Measurements from ENCODE around the gene SLC5A12. TPM values are rescaled to one million over a fixed set of nuclear protein-coding genes. Genes with fewer than 3 reads are reported as not detected.

Gene SLC5A12
- total RNA-seq, 1 experiment from 2014 or later = not detected

- DNase-seq (ENCODE audit: low read depth, low spot score) (no peak), ATAC-seq (no peak)
- H3K27ac ChIP-seq (ENCODE audit: low read length) = no peak overlapping the region
- no peaks in the 10 kb centered on the region for H3K27me3 ChIP-seq (ENCODE audit: control insufficient read depth, insufficient read depth, low read length)
- in situ Hi-C loops (cut with HindIII; ENCODE audit: low pct_unique_long_range_greater_than_20kb, low sequenced_read_pairs) (no loop called here), intact Hi-C loops (cut with micrococcal nuclease; ENCODE audit: unreplicated experiment) (no loop called here)
- TF ChIP-seq CTCF (IDR thresholded peaks at IDR 0.05) (no peak), SIN3A (IDR thresholded peaks at IDR 0.05; ENCODE audit: borderline replicate concordance, insufficient read depth, low read depth, low read length) (no peak), TCF7L2 (IDR thresholded peaks at IDR 0.05; ENCODE audit: low read depth, low read length) (no peak), REST (IDR thresholded peaks at IDR 0.05; ENCODE audit: insufficient read depth in 1 of 2, low read depth in 2 of 2, low read length in 1 of 2) (no peak), POLR2AphosphoS5 (IDR thresholded peaks at IDR 0.05; ENCODE audit: low read depth, low read length) (no peak)
- H3K9me3 ChIP-seq (ENCODE audit: control insufficient read depth, insufficient read depth, low read depth, low read length) = no peaks in the 10 kb centered on the region
- no TSS peak for BruUV-seq (replicated peaks)
- no peaks in the 10 kb centered on the region for H3K36me3 ChIP-seq (ENCODE audit: control insufficient read depth, insufficient read depth, low read length)
- H3K4me3 ChIP-seq (ENCODE audit: low read depth in 2 of 2, low read length in 2 of 2) = no peak overlapping the region
- ChIA-PET CTCF (no interaction called here), POLR2A (no interaction called here)
- no peaks in the 10 kb centered on the region for H3K4me1 ChIP-seq (ENCODE audit: control insufficient read depth, insufficient read depth, low read length)
Observed at GRCh38 chr11:26665036-26665435, 56.8 kb downstream of the SLC5A12 start.

GRCh38 chr11:26662916-26663315 is 58.9 kb downstream of the SLC5A12 start:
- no peak overlapping the region for H3K4me3 ChIP-seq (ENCODE audit: low read depth in 2 of 2, low read length in 2 of 2)
- no peak overlapping the region for H3K27ac ChIP-seq (ENCODE audit: low read length)
- no peak for ATAC-seq
- H3K36me3 ChIP-seq (ENCODE audit: control insufficient read depth, insufficient read depth, low read length) = no peaks in the 10 kb centered on the region
- in situ Hi-C loops (cut with HindIII; ENCODE audit: low pct_unique_long_range_greater_than_20kb, low sequenced_read_pairs) (no loop called here), intact Hi-C loops (cut with micrococcal nuclease; ENCODE audit: unreplicated experiment) (no loop called here)
- no peak for DNase-seq (ENCODE audit: low read depth, low spot score)
- ChIA-PET CTCF (no interaction called here), POLR2A (no interaction called here)
- no peaks in the 10 kb centered on the region for H3K27me3 ChIP-seq (ENCODE audit: control insufficient read depth, insufficient read depth, low read length)
- H3K9me3 ChIP-seq (ENCODE audit: control insufficient read depth, insufficient read depth, low read depth, low read length) = no peaks in the 10 kb centered on the region
- no peaks in the 10 kb centered on the region for H3K4me1 ChIP-seq (ENCODE audit: control insufficient read depth, insufficient read depth, low read length)
- TF ChIP-seq SIN3A (IDR thresholded peaks at IDR 0.05; ENCODE audit: borderline replicate concordance, insufficient read depth, low read depth, low read length) (no peak), CTCF (IDR thresholded peaks at IDR 0.05) (no peak), REST (IDR thresholded peaks at IDR 0.05; ENCODE audit: insufficient read depth in 1 of 2, low read depth in 2 of 2, low read length in 1 of 2) (no peak), POLR2AphosphoS5 (IDR thresholded peaks at IDR 0.05; ENCODE audit: low read depth, low read length) (no peak), TCF7L2 (IDR thresholded peaks at IDR 0.05; ENCODE audit: low read depth, low read length) (no peak)
- no TSS peak for BruUV-seq (replicated peaks)
